Panc1 (cell line): ENCODE measurements around the gene PCSK2. TPM values are rescaled to one million over a fixed set of nuclear protein-coding genes. Genes with fewer than 3 reads are reported as not detected.

Experiments
- ATAC-seq: fragments of 200-7000 bp; cut with Tn5 transposase; 2 replicates; pipeline ENCODE4 v1.9.1; 2020; ENCODE audit warnings: mild to moderate bottlenecking, moderate library complexity
- BruUV-seq: library from RNA; stranded (reverse); fragments of 400-500 nt; replicated peaks from 2 replicates; lab custom pipeline; 2021; lab: Mats Ljungman, UMichigan
- CTCF ChIA-PET: fragments of 300-600 bp; sonication (Branson Sonifier 250); formaldehyde crosslinking; loops from one replicate; lab custom pipeline; 2022; ENCODE audit warnings: antibody characterized with exemption; lab: Charles Lee
- POLR2A ChIA-PET: fragments of 300-600 bp; sonication (Branson Sonifier 250); formaldehyde crosslinking; loops from one replicate; lab custom pipeline; 2022; ENCODE audit warnings: antibody characterized with exemption; lab: Charles Lee
- DNase-seq: peaks from one replicate; pipeline ENCODE4 v3.0.0-alpha.2; 2010; ENCODE audit warnings: low read depth, low spot score
- H3K27ac ChIP-seq: 2 replicates; pipeline ENCODE4 v1.5.1; 2011; ENCODE audit warnings: mild to moderate bottlenecking, low read length, inconsistent platforms
- H3K27me3 ChIP-seq: fragments of 200-500 bp; sonication (Bioruptor generic); 2 replicates; pipeline ENCODE4 v1.6.0; 2014; ENCODE audit warnings: low read length, inconsistent platforms; ENCODE audit not compliant: control insufficient read depth, insufficient read depth
- H3K36me3 ChIP-seq: fragments of 200-500 bp; sonication (Bioruptor generic); 2 replicates; pipeline ENCODE4 v1.5.1; 2014; ENCODE audit warnings: inconsistent platforms, mild to moderate bottlenecking, low read length, moderate library complexity; ENCODE audit not compliant: control insufficient read depth, insufficient read depth
- H3K4me1 ChIP-seq: 2 replicates; pipeline ENCODE4 v1.5.1; 2011; ENCODE audit warnings: inconsistent platforms, mild to moderate bottlenecking, low read length, moderate library complexity; ENCODE audit not compliant: control insufficient read depth, insufficient read depth
- H3K4me3 ChIP-seq, 2 experiments: 2 replicates each; pipeline ENCODE4 v1.5.1; 2011 to 2012; ENCODE audit warnings: low read depth in 2 of 2, low read length in 2 of 2, mild to moderate bottlenecking in 2 of 2, inconsistent platforms in 1 of 2, moderate library complexity in 1 of 2
- H3K9me3 ChIP-seq: fragments of 200-500 bp; sonication (Bioruptor generic); 2 replicates; pipeline ENCODE4 v1.5.1; 2014; ENCODE audit warnings: low read depth, mild to moderate bottlenecking, inconsistent platforms, low read length, moderate library complexity; ENCODE audit not compliant: control insufficient read depth, insufficient read depth
- CTCF ChIP-seq: fragments of 450-650 bp; IDR thresholded peaks from 2 replicates; pipeline ENCODE4 v1.5.1; 2017; ENCODE audit warnings: mild to moderate bottlenecking
- POLR2AphosphoS5 ChIP-seq: IDR thresholded peaks from 2 replicates; pipeline ENCODE4 v1.6.1; 2012; ENCODE audit warnings: mild to moderate bottlenecking, low read depth, low read length, moderate library complexity
- REST ChIP-seq, 2 experiments: IDR thresholded peaks; 2 replicates each; pipeline ENCODE4 v1.6.1; 2011 to 2012; ENCODE audit warnings: low read depth in 2 of 2, control low read depth in 1 of 2, low read length in 1 of 2, mild to moderate bottlenecking in 1 of 2, moderate library complexity in 1 of 2; ENCODE audit not compliant: insufficient read depth in 1 of 2
- SIN3A ChIP-seq: IDR thresholded peaks from 2 replicates; pipeline ENCODE4 v1.6.1; 2012; ENCODE audit warnings: low read depth, mild to moderate bottlenecking, low read length, moderate library complexity, borderline replicate concordance; ENCODE audit not compliant: insufficient read depth
- TCF7L2 ChIP-seq: IDR thresholded peaks from 2 replicates; pipeline ENCODE4 v1.6.1; 2011; ENCODE audit warnings: mild to moderate bottlenecking, low read depth, low read length, inconsistent platforms
- in situ Hi-C: cut with HindIII; loops from 2 replicates; pipeline ENCODE4 v1.10.0; 2016; ENCODE audit warnings: low sequenced_read_pairs, low pct_unique_long_range_greater_than_20kb
- intact Hi-C: fragments of 100-400 bp; cut with micrococcal nuclease; formaldehyde crosslinking; loops from one replicate; pipeline ENCODE4 v1.10.0; 2022; ENCODE audit not compliant: unreplicated experiment
- total RNA-seq: library from RNA; stranded (reverse); gene quantifications from one replicate; pipeline ENCODE4 v1.2.1, GENCODE V29; 2021; ENCODE audit not compliant: unreplicated experiment

Gene PCSK2
- total RNA-seq, 1 experiment from 2014 or later, result not detected

GRCh38 chr20:17466641-17467040, 239.8 kb downstream of the PCSK2 start:
- H3K9me3 ChIP-seq, result no peaks in the 10 kb centered on the region
- ATAC-seq (no peak), DNase-seq (no peak)
- H3K27me3 ChIP-seq, result peaks cover 2% of the 10 kb centered on the region; the same call in 1 of the 2 replicates
- intact Hi-C loops (no loop called here), in situ Hi-C loops (no loop called here)
- no peak overlapping the region for H3K4me3 ChIP-seq
- POLR2A ChIA-PET, result no interaction called here
- CTCF ChIA-PET, result no interaction called here
- no peaks in the 10 kb centered on the region for H3K4me1 ChIP-seq
- BruUV-seq, result no TSS peak
- no peaks in the 10 kb centered on the region for H3K36me3 ChIP-seq
- H3K27ac ChIP-seq, result no peak overlapping the region
- TF ChIP-seq TCF7L2, result no peak
- TF ChIP-seq POLR2AphosphoS5, result no peak
- no peak for TF ChIP-seq SIN3A
- TF ChIP-seq REST (IDR thresholded peaks at IDR 0.05; ENCODE audit: insufficient read depth in 1 of 2, low read depth in 2 of 2, low read length in 1 of 2), result no peak
- TF ChIP-seq CTCF, result no peak

GRCh38 chr20:17467120-17467655, 240.3 kb downstream of the PCSK2 start:
- H3K4me1 ChIP-seq, result no peaks in the 10 kb centered on the region
- ATAC-seq (no peak), DNase-seq (no peak)
- no peak overlapping the region for H3K27ac ChIP-seq
- H3K9me3 ChIP-seq, result no peaks in the 10 kb centered on the region
- H3K4me3 ChIP-seq, result no peak overlapping the region
- in situ Hi-C loops (no loop called here), intact Hi-C loops (no loop called here)
- BruUV-seq, result no TSS peak
- TF ChIP-seq SIN3A (no peak), POLR2AphosphoS5 (no peak), REST (IDR thresholded peaks at IDR 0.05; ENCODE audit: insufficient read depth in 1 of 2, low read depth in 2 of 2, low read length in 1 of 2) (no peak)
- CTCF ChIA-PET, result no interaction called here
- POLR2A ChIA-PET, result no interaction called here
- peaks cover under 1% of the 10 kb centered on the region; the same call in 1 of the 2 replicates for H3K27me3 ChIP-seq
- no peaks in the 10 kb centered on the region for H3K36me3 ChIP-seq
